ENCODE measurements around the gene CDS2.
A peak's percentile ranks its signal among the peaks of the same experiment; 100 is the strongest.

CDS2 gene

DNA sequence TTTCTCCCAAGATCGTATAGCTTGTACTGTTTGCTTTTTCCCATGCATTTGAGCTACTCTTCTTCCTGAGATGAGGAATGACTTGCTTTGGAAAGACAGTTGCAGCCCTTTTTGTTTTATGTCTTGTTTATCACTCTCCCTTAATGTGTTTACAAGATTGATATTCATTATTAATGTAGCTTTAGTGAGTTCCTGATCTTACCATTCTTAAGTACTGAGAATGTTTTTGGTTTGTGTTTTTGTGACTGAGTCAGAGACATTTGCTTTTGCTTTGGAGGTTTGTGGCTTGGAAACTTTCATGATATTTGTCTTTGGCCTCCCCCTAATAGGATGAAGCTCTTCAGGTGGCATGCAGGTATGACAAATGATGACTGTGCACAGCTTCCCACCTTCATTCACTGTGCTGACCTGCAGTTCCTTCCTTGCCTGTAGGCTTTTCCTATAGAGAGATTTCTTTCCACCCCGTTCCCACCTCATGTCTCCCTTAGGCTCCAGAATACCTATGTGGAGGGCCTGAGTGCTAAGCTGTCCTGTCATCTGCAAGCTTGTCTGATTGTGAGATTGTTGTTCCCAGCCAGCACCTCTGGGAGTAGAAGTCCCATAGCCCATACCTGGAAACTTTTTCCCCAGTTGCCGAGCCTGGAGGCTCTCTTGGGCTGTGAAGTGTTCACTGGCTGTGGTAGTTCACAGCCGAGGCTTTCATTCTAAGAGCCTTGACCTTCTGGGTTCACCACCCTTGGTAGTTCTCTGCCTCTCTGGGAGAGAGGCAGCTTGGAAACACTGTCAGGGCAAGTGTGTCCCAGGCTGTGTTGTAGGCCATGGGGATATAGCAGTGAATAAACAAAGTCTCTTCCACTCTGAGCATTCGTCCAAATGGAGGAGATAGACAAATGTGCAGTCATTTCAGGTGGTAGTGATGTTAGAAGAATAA lies 27.1 kb downstream of the CDS2 start:
- DNase-seq = peak; percentile 20

DNA sequence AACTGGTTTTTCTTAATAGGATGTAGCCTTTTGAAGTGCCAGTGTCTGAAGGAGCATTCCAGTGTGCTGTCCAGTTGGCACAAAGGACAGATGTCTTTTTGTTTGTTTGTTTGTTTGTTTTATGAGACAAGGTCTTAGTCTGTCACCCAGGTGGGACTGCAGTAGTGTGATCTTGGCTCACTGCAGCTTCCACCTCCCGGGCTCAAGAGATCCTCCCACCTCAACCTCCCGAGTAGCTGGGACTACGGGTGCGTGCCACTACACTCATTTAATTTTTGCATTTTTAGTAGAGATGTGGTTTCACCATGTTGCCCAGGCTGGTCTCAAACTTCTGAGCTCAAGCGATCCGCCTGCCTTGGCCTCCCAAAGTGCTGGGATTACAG lies 27.7 kb downstream of the CDS2 start:
- no peak for DNase-seq

DNA sequence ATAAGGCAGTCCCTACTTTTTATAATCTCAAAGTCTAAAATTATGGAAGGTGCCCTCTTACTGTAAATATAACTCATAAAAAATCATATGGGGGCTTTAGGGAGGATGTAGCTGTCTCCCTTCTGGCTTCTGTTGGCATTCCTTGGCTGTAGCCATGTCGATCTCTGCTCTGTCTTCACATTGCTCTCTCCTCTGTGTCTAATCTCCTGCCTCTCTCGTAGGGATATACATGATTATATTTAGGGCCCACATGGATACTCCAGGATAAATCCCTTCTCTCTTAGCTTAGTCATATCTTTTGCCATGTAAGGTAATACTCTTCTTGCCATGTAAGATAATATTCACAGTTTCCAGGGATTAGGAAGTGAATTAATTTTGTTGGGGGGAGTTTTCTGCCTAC lies 28.6 kb downstream of the CDS2 start:
- DNase-seq = no peak

DNA sequence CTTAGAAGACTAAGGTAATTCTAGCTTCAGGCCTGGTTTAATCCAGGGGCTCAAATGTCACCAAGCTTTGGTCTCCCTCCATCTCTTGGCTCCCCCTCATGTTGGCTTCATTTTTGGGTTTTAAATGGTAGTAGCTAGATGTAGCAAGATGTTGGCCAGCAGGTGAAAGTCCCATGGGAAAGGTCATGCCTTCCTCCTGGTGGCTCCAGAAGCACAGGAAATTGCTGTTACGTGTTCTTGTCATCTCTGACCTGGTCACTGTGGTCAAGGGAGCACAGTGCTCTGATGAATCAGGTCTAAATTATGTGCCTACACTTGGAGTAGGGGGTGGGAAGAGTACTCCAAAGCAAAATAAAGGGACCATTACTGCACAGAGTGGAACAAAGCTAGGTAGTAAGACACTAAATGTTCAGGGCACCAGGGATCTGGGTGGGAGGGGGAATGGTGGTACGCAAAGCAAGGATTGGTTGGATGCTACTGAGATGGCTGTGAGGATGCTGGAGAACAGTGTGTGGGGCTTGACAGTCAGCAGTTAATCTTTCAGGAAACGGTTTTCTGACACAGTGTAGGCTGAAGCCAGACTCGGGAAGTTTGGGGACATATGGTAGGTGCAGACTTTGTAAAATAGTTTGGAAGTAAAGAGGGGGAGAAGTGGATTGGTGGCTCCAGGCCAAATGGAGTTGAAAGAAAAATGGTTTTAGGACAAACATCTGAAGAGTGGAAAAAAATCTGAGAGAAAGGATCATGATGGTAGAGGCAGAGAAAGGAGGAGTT lies 30.1 kb downstream of the CDS2 start:
- no peak for DNase-seq

DNA sequence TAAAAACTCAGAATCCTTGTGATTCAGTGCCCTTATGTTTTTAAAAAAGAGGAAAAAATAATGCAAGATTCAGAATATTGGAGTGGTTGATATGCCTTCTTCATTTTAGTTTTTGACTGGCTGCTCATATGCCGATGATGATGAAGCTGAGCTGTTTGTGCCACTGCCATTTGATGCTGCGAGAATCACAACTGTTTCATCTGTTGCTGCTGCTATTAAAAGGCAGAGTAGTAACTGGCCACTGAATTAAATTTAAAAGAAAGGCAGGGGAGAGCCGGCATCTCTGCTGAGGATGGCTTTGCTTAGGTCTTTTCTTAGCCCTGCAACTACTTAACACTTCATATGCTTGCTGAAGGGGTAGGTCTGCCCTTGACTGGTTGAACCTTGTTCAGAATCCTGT lies 33.1 kb downstream of the CDS2 start:
- no peak for DNase-seq

DNA sequence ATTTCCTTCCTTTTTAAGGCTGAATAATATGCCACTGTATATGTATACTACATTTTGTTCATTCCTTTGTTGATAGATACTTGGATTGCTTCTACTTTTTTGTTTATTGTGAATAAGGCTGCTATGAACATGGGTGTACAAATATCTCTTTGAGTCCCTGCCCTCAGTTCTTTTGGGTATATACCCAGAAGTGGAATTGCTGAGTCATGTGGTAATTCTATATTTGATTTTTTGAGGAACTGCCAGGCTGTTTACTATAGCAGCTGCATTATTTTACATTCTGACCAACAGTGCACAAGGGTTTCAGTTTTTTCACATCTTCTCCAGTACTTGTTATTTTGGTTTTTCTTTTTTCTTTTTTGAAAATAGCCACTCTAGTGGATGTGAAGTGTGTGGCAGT lies 34.1 kb downstream of the CDS2 start:
- no peak for DNase-seq

DNA sequence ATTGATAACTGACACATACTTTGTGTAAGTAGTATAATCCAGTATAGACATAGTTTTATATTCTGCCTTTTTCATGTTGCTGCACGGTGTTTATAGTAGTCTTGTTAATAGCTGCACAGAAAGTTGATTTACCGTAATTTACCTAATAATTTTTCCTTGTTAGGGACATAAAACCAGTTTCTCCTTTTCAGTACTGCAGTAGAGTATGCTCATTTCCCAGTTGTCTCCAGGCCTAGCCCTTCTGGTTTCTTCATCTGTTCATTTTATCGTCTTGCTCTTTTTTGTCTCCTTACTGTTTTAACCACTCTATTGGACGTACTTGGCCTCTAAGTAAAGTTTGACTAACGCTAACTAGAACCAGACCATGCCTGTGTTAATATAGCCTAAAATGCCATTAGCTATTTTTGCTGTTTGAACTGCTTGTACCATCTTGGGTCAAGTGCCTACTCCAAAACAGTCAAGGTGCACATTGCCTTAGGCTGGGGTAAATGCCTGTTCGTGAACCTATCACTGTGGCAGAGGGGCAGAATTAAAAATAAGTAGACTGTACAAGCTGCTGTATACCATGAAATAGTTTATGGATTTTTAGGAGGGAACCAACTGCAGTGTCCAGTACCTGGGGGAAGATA lies 34.8 kb downstream of the CDS2 start:
- no peak for DNase-seq

DNA sequence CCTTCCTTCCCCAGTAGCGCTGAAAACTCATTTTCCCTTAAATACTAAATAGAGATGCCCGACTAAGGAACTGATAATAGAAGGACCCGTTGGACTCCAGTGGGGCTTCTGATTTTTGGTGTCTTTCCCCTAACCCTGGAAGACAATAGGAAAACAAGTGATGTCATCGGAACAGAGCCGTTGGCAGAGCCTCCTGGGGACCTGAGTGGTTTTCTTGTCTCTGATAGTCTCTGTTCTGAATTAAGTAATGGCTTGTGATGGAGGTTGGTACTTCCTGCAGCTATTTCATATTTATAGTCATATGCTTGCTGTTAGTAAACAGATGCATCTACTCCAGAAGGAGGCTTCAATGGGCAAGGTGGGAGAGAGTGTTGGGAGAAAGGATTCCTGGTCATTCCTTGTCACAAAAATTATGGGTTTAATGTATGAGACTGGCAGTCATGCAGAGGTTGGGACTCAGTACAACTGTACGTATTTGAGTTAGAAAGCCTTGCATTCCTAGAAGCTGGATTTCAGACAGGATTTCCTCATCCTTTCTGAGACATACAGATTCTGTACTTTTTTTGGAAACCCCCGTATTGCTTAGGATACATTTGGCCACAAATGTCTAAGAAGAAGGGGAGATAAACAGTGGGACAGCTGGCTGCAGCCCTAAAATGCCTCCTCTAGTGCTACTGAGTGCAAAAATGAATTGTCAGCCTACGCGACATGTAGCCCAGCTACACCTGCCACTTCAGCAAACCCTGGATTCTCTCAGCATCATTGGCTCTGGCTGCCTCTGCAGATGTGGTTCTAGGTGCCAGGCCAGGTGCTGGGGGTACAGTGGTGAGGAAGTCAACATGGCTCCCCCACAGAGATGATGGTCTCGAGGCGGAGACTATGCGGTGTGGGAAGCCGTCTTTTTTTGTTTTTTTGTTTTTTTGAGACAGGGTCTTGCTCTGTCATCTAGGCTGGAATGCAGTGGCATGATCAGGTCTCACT lies 38.1 kb downstream of the CDS2 start:
- DNase-seq = no peak

DNA sequence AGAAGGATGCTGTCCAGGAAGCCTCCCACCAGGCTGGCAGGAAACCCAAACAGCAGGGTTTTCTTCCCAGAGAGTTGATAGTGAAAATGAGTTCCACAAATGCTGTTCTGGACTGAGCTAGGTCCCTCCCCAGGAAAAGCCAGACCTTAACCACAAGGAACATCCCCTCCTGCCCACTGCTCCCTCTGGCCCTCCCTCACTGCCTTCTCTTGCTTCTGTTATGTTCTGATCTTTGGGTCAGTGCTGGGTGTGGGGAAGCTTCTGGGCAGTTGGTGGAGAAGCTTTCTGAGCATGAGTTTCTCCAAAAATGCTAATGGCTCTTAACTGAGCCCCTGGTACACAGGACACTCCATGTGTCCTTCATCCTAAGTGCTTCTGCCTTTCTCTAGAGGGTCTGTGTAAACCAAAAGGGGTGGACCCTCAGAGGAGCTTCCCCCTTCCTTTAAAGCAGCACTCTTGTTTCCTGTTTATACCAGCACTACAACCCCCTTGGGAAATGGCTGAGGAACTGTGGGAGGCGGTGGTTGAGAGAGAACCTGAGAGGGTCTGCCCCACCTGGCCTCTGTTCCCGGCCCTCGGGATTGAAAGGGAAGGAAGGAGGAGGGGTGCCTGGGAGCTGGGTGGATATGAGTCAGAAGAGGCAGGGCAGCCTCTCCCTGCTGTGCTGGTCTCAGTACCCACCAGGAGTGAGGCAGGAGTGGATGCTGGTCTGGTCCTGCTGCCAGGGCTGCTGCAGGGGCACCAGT lies 42.0 kb downstream of the CDS2 start:
- DNase-seq = no peak

DNA sequence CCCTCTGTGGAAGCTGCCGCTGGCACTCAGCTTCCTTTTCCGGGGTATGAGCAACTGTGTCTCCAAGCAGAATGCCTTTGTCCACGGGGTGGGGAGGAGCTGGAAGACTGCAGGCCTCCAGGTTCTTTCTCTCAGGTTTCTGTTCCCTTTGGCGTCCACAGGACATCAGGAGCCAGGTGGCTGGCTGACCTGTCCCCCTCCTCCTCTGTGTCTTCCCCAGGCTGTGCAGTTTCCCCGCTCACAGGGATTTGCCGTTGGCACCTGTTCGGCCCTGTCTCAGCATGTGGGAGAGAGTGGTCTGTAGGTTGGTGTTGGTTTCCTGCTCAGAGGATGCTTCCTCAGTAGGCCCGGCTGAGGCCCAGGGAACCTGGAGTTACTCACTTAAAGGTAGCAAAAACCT lies 43.5 kb downstream of the CDS2 start:
- DNase-seq = no peak

DNA sequence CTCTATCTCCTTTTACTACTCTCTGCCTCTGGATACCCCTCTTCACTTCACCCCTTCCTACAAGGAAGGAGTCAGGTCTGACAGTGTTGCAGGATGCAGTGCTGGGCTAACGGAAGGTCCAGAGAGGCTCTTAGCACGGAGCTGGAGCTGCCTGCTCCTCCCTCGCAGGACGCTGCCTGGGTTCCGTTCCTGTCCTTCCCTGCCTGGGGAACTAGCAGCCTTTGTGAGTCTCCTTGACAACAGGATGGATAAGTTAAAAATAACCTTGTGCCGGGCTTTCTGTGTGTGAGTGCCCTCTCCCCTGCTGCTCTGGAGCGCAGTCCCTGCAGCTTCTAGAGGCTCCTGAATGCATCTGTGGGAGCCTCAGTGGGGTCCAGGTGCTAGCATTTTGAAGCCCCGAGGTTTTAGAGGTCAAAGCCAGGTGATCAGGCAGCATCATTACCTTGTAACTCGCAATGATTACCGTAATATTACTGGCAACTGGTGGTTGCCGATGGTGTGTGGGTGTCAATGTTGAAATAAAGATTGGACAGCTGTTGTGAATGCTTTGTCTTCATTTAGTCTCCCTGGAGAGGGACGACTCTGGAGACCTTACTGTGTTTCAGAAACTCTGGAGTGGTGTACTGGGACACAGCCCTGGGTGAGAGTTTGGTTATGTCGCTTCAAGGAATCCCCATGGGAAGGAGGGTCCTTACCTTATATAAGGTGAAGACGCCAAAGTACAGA lies 44.4 kb downstream of the CDS2 start:
- DNase-seq = no peak

DNA sequence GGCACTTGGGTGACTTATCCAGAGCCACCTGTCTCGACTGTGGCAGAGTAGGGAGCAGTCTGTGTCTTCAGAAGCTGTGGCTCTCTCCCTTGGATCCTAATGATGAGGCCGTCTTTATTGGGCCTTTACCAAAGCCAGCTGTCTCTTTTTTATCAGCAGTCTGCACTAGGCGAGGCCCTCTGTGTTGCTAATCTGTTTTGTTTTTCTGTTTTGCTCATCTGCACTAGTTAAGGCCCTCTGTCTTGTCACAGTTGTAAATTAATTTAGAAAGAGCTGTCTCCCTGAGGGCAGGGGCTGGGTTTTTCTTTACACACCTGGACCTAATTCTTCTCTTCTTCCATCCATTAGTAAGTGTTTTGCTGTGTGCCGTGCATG lies 45.0 kb downstream of the CDS2 start:
- DNase-seq = no peak

DNA sequence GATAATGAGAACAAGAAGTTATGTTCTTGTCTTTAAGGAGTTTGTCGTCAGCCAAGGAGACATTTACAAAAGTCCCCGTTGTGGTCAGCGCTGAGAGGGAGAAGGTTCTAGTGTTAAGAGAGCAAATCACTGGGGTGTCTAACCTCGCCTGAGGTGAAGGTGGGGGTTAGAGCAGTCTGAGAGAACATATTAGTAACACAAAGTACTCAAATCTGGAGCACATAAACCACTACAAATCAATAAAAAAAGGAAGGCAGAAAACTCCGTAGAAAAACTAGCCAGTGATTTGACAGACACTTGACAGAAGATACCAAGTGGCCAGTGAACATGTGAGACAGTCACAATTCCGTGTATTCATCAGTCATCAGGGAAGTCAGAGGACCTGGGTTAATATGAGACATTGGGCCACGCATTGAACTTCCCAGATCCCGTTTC lies 45.4 kb downstream of the CDS2 start:
- no peak for DNase-seq

DNA sequence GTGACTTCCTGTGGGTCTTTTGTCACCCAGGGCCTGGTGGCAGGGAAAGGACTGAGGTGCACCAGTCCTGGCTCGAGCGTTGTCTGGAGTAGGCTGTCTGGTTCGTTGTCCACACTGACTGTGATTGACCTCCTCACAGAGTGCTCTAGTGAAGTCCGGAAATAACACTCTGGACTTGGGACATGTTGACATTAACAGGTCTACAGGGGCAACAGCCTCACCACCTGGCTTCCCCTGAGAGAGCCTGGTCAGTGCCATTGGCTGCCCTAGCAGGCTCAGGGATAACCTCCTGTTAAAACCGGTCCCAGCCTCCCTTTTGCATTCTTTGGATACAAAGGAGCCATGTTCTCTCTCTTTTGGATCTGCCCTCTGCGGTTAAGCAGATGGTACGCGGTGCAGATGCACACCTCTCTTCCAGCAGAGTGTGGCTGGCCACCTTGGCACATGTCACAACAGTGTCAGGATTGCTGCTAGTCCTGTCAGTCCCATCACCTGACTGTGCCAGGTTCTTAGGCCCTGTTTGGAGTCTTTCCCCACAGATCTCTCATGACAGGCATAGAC lies 46.2 kb downstream of the CDS2 start:
- DNase-seq = no peak

DNA sequence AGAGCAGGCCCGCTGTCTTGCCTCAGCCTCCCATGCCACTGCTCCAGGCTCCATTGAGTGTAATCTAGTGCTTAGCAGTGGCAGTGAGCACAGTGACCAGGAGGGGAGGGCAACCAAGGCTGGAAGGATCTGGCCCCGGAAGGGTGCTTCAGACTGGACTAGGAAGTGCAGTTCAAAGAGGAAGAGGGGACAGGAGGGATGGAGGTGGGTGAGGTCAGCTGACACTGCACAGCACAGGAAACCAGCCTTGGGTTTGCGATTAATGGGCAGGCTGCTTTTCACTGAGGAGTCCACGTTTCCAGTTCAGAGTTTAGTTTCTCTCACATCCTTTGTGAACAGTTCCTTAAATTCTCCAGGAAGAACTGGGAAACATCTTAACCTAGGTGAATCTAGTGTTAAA lies 46.9 kb downstream of the CDS2 start:
- no peak for DNase-seq

DNA sequence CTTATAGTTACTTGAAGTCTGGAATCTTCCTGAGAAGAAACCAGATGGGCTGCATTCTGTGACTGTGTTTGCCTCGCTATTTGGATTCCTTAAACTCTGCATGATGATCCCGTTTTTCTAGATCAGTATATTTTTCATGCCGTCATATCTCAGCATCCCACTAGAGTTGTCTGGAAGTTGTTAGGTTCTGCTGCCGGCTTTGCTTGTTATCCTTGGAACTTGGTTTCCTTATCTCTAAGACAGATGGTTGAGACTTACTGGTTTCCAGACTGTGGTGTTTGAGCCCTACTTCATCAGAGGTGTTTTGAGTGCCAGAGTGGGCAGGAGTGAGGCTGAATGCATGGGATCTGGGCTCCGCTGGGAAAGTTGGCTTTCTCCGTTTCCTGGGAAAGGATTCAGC lies 50.3 kb downstream of the CDS2 start:
- no peak for DNase-seq

DNA sequence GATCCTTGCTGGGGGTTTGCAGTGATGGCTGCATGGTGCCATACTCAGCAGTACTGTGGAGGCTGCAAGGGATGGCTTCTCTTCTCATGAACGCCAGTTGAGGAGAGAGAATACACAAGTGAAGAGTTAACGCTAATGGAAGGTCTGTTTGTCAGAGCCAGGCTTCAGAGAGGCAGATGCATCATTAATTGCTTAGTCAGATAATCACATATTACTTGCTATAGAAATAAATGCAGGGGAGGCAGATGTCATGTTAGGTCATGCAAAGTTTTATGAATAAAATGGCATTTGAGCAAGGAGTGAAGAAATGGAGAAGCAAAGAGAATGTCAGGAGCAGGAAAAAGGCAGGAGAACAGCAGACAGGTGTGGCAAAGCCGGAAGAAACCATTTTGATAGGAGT lies 51.2 kb downstream of the CDS2 start:
- no peak for DNase-seq

DNA sequence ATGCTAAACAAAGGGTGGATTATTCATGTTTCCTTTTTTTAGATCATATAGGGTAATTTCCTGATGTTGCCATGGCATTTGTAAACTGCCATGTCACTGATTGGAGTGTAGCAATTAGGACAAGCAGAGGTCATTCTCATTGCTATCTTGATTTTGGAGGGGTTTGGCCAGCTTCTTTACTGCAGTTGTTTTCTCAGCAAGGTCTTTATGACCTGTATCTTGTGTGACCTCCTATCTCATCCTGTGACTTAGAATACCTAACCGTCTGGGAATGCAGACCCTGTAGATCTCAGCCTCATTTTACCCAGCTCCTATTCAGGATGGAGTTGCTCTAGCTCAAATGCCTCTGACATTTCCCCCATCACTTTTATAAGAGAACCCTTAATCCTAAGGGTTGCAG lies 53.6 kb downstream of the CDS2 start:
- no peak for DNase-seq

DNA sequence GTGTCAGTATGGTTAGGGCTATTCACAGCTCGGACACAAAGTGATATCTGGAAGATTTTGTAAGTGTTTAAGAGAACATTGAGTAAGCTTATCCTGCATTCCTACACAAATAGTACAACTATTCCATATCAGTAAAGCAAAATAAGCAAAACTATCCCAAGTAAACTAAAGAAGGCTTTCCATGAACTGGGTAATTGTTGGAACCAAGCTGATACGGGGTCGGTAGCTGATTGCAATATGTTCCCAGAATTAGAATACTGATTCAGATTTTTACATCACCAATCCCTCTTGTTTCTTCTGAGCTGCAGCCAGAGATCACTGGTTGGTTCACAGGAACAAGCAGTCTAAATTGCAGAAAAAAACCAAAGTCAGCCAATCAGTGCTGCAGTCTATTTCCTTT lies 54.1 kb downstream of the CDS2 start:
- no peak for DNase-seq

DNA sequence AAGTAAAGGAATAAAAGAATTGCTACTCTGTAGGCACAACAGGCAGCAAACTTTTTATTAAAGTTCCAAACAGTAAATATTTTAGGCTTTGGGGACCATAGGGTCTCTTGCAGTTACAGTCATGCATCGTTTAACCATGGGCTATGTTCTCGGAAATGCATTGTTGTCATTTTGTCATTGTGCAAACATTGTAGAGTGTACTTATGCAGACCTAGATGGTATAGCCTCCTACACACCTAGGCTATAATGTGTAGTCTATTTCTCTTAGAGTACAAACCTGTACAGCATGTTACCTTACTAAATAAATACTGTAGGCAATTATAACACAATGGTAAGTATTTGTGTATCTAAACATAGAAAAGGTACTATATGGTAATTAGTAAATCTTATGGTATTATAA lies 54.7 kb downstream of the CDS2 start:
- DNase-seq = no peak

DNA sequence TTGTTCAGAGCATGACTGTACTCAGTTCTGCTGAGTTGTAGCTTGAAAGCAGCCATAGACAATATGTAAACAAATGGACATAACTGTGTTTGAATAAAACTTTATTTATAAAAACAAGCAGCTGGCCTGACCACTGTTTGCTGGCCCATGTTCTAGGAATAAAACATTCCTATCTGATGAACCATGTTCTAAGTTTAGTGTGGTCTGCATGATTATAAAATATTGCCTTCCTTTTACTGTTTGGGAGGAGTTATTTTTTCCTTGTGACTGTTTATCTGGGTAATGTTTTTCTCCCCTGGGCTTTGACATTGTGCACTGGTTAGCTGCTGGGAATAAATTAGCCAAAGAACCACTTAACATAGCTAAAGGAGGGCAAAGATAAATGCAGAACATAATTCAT lies 55.1 kb downstream of the CDS2 start:
- no peak for DNase-seq
